Measurements from ENCODE around the gene MEG3. TPM values are rescaled to one million over a fixed set of nuclear protein-coding genes. Genes with fewer than 3 reads are reported as not detected.

MEG3 gene
- total RNA-seq, 4 donors from 2014 or later, result 5.0 to 28.9 (median 10.2) TPM

DNA sequence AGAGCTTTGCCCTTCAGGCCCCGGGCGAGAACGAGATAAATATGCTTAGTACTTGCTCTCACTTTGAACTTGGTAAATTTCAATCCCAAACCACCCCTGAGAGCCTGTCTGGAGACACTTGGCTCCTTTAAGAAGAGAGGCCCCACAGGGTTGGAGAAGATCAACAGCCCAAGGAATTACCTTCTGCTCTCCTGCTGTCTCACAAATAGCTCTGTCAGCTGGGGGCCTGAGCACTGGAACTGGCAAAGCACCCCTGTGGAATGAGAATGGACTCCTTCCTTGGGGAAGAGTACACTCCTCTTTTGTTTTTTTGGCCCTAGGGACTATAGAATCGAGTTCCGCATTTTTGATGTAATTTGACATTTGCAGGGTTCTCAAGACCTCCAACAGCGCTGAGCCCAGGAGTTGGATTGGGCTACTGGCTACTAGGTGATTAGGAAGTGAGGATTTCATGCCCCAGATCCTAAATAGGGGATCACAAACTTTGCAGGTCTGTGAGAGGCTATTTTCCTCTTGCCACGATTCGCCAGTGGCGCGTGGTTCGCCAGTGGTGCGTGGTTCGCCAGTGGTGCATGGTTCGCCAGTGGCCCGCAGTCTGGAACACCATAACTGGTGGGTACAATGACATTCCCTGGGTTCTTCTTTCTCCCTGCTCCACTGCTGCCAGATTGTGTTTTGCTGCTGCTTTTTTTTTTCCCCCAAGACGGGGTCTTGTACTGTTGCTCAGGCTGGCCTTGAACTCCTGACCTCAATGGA, 17.8 kb upstream of the MEG3 start:
- H3K4me1 ChIP-seq, result no peaks in the 10 kb centered on the region
- no peak overlapping the region for H3K27ac ChIP-seq
- no peaks in the 10 kb centered on the region for H3K9me3 ChIP-seq
- DNase-seq (ENCODE audit: low spot score in 2 of 2), result no peak
- 85% methylated on average over 16 of the region's 16 CpGs for WGBS
- H3K27me3 ChIP-seq, result peaks cover 32% of the 10 kb centered on the region
- TF ChIP-seq EP300 (IDR thresholded peaks at IDR 0.05) (no peak), POLR2AphosphoS5 (IDR thresholded peaks at IDR 0.05) (no peak), CTCF (IDR thresholded peaks at IDR 0.05) (no peak), POLR2A (IDR thresholded peaks at IDR 0.05) (no peak)
- H3K4me3 ChIP-seq, result no peak overlapping the region
- no peaks in the 10 kb centered on the region for H3K36me3 ChIP-seq

- Histone ChIP-seq H3K27me3 (peaks cover 41% of the 10 kb centered on the region), H3K4me1 (no peaks in the 10 kb centered on the region), H3K4me3 (no peak overlapping the region), H3K36me3 (no peaks in the 10 kb centered on the region), H3K9me3 (no peaks in the 10 kb centered on the region), H3K27ac (no peak overlapping the region)
- 80% methylated on average over 7 of the region's 7 CpGs for WGBS
- no peak for TF ChIP-seq CTCF (IDR thresholded peaks at IDR 0.05)
- no peak for TF ChIP-seq POLR2AphosphoS5 (IDR thresholded peaks at IDR 0.05)
- no peak for TF ChIP-seq EP300 (IDR thresholded peaks at IDR 0.05)
- no peak for TF ChIP-seq POLR2A (IDR thresholded peaks at IDR 0.05)
- DNase-seq (ENCODE audit: low spot score in 2 of 2), result no peak
Observed at GRCh38 chr14:100810435-100810834, 15.5 kb upstream of the MEG3 start.

DNA sequence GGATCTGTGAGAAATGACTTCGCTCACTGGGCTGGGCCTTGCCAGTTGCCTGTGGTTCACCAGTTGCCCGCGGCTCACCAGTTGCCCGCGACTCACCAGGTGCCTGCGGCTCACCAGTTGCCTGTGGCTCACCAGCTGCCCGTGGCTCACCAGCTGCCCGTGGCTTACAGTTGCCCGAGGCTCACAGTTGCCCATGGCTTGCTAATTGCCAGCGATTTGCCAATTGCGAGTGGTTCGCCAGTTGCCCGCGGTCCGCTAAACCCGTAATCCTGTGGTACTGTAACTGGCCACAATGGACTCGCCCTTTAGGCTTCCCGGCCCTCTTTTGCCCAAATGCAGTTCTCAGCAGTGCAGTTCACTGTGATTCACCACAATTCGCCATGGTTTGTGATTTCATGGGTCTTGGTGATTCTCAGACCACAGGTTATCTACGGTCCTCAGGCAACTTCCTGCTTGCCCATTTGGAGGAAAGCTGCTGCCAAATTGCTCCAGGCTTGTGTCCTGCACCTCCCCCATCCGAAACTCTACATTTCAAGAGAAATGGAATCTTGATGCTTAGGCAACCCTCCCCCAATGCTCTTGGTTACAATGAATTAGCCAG, 15.0 kb upstream of the MEG3 start:
- no peak overlapping the region for H3K4me3 ChIP-seq
- no peaks in the 10 kb centered on the region for H3K36me3 ChIP-seq
- WGBS, result 84% methylated on average over 12 of the region's 21 CpGs
- no peaks in the 10 kb centered on the region for H3K9me3 ChIP-seq
- H3K27ac ChIP-seq, result no peak overlapping the region
- no peaks in the 10 kb centered on the region for H3K4me1 ChIP-seq
- DNase-seq (ENCODE audit: low spot score in 2 of 2), result no peak
- peaks cover 41% of the 10 kb centered on the region for H3K27me3 ChIP-seq
- TF ChIP-seq POLR2A (IDR thresholded peaks at IDR 0.05) (no peak), CTCF (IDR thresholded peaks at IDR 0.05) (no peak), EP300 (IDR thresholded peaks at IDR 0.05) (no peak), POLR2AphosphoS5 (IDR thresholded peaks at IDR 0.05) (no peak)

DNA sequence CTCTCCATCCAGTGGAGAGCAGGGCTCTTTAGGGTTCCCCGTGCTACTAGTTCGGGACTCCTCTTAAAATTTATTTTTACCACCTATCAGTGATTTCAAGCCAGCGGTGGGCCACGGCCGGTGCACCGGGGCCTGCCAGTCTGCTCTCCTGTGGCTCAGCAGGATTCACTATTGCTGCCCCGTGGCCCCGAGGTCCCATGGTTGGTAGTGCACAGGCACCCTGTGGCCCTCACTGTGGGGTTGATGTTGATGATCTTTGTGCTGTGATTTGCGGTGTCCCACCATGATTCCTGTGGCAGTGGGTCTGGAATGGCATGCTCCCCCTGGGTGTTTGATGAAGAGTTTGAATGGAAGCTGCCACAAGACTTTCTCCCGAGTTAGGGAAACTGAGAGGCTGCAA, 12.6 kb upstream of the MEG3 start:
- H3K9me3 ChIP-seq, result no peaks in the 10 kb centered on the region
- no peaks in the 10 kb centered on the region for H3K4me1 ChIP-seq
- 97% methylated on average over 6 of the region's 10 CpGs for WGBS
- no peak overlapping the region for H3K4me3 ChIP-seq
- TF ChIP-seq CTCF (IDR thresholded peaks at IDR 0.05) (no peak), EP300 (IDR thresholded peaks at IDR 0.05) (no peak), POLR2AphosphoS5 (IDR thresholded peaks at IDR 0.05) (no peak)
- no peaks in the 10 kb centered on the region for H3K36me3 ChIP-seq
- peaks cover 38% of the 10 kb centered on the region for H3K27me3 ChIP-seq
- DNase-seq (ENCODE audit: low spot score in 2 of 2), result no peak
- H3K27ac ChIP-seq, result no peak overlapping the region

DNA sequence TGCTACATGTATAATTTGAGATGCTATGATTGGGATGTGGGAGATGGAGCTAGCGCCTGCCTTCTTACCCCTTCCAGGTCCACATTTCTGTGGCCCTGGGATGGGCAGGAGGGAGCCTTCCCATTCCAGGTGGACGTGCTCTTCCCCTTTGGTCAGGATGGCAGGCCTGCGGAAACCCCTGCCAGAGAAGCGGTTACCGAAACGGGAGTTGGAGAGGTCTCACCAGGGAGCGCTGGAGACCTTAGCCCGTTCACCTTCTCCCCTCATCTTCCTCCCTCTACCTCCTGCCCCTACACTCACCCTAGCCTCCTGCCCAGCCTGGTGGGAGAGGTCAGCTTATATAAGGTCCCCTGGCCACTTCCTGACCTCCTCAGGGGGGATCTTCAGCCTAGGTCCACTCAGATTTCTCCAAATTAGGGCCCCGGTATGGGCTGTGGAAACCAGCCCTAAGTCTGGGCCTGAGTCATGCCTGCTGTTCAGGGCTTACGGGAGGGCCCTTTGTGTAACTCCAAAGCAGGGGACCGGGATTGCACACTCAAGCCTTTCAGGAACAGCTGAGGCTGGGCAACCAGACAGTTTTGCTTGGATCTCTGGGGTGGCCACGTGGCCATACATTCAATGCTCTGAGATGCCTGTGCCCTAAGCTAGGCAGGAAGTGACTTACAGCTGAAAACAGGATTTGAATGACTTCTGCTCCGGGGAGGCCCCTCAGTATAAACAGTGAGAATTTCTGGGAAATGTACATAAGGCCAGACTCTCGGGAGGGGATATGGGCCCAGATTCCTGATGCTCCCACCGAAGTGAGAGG, 10.2 kb upstream of the MEG3 start:
- H3K27me3 ChIP-seq, result peaks cover 22% of the 10 kb centered on the region
- 89% methylated on average over 12 of the region's 15 CpGs for WGBS
- no peak for TF ChIP-seq CTCF (IDR thresholded peaks at IDR 0.05)
- TF ChIP-seq POLR2AphosphoS5 (IDR thresholded peaks at IDR 0.05), result no peak
- TF ChIP-seq EP300 (IDR thresholded peaks at IDR 0.05), result no peak
- TF ChIP-seq POLR2A (IDR thresholded peaks at IDR 0.05), result no peak
- no peaks in the 10 kb centered on the region for H3K9me3 ChIP-seq
- no peaks in the 10 kb centered on the region for H3K4me1 ChIP-seq
- H3K4me3 ChIP-seq, result no peak overlapping the region
- no peaks in the 10 kb centered on the region for H3K36me3 ChIP-seq
- no peak for DNase-seq (ENCODE audit: low spot score in 2 of 2)
- no peak overlapping the region for H3K27ac ChIP-seq

Measured in suprapubic skin (tissue), 4 donors.